K562 (cell line): ENCODE data around the gene MOB1B. TPM values are rescaled to one million over a fixed set of nuclear protein-coding genes. Genes with fewer than 3 reads are reported as not detected.

Experiments
- ATAC-seq: fragments of 200-7000 bp; cut with Tn5 transposase; 3 replicates; pipeline ENCODE4 v1.9.1; 2020; ENCODE audit warnings: moderate library complexity
- BruUV-seq: library from RNA; stranded (reverse); fragments of 400-500 nt; replicated peaks from 2 replicates; lab custom pipeline; 2021; lab: Mats Ljungman, UMichigan
- CTCF ChIA-PET: fragments of 300-600 bp; formaldehyde crosslinking; extraction: SDS; loops from one replicate; lab custom pipeline; 2021; ENCODE audit warnings: low intra/inter-chr PET ratio; lab: Yijun Ruan, JAX
- POLR2A ChIA-PET: fragments of 300-600, 350-650 bp; sonication (Branson Sonifier 250); formaldehyde crosslinking; extraction: SDS; loops from one replicate; lab custom pipeline; 2021; ENCODE audit warnings: antibody characterized with exemption, inconsistent platforms; lab: Yijun Ruan, JAX
- DNase-seq, 4 experiments: peaks; one replicate each; pipeline versions ENCODE4 v3.0.0 to v3.0.0-alpha.2; 2011 to 2018; ENCODE audit warnings: low spot score in 3 of 4, mixed read lengths in 3 of 4; ENCODE audit errors: extremely low read depth in 1 of 4
- FAIRE-seq: peaks from 2 replicates; lab custom pipeline; 2011; peaks lifted over from hg19 to GRCh38; lab: Jason Lieb, UNC
- H2AFZ ChIP-seq: 2 replicates; pipeline ENCODE4 v1.6.0; 2011; ENCODE audit warnings: low read depth, low read length, control low read depth, inconsistent platforms
- H3K27ac ChIP-seq: fragments of 200-600 bp; 3 replicates; pipeline ENCODE4 v1.8.0; 2011; ENCODE audit warnings: low read depth, mild to moderate bottlenecking, control low read depth, inconsistent platforms, low read length, moderate library complexity, mixed read lengths; ENCODE audit errors: extremely low read depth
- H3K27me3 ChIP-seq, 2 experiments: fragments of 300-600 bp in 1 of 2; 2 replicates in 1 of 2; 3 replicates in 1 of 2; pipeline versions ENCODE4 v1.6.0 to v1.8.0; 2011; ENCODE audit warnings: inconsistent platforms in 2 of 2, low read length in 2 of 2, mild to moderate bottlenecking in 1 of 2, mixed read lengths in 1 of 2, moderate library complexity in 1 of 2; ENCODE audit not compliant: control insufficient read depth in 2 of 2, insufficient read depth in 2 of 2
- H3K36me3 ChIP-seq: fragments of 300-600 bp; 3 replicates; pipeline ENCODE4 v1.8.0; 2011; ENCODE audit warnings: mild to moderate bottlenecking, low read length, inconsistent platforms; ENCODE audit not compliant: control insufficient read depth, insufficient read depth
- H3K4me1 ChIP-seq, 2 experiments: fragments of 200-600 bp in 1 of 2; replicated peaks in 1 of 2; 2 replicates in 1 of 2; 3 replicates in 1 of 2; pipeline versions ENCODE4 v1.5.1 to v1.8.0; 2011; ENCODE audit warnings: inconsistent platforms in 2 of 2, low read length in 2 of 2, mild to moderate bottlenecking in 1 of 2, mixed read lengths in 1 of 2, moderate library complexity in 1 of 2; ENCODE audit not compliant: control insufficient read depth in 2 of 2, insufficient read depth in 2 of 2
- H3K4me2 ChIP-seq: 2 replicates; pipeline ENCODE4 v1.6.1; 2011; ENCODE audit warnings: low read length, control low read depth, inconsistent platforms, mixed read lengths; ENCODE audit not compliant: insufficient read depth
- H3K4me3 ChIP-seq: fragments of 200-600 bp; sonication (generic), shearing (Covaris generic); 2 replicates; pipeline ENCODE4 v1.5.1; 2016; ENCODE audit warnings: control low read depth, inconsistent platforms
- H3K79me2 ChIP-seq: fragments of 200-600 bp; 3 replicates; pipeline ENCODE4 v1.8.0; 2011; ENCODE audit warnings: low read length, inconsistent platforms; ENCODE audit not compliant: control insufficient read depth, insufficient read depth
- H3K9ac ChIP-seq, 2 experiments: 2 replicates each; pipeline versions ENCODE4 v1.6.0 to v1.6.1; 2011; ENCODE audit warnings: low read depth in 2 of 2, low read length in 2 of 2, control low read depth in 1 of 2, inconsistent platforms in 1 of 2, mild to moderate bottlenecking in 1 of 2, mixed read lengths in 1 of 2; ENCODE audit not compliant: insufficient read depth in 1 of 2
- H3K9me1 ChIP-seq: one replicate; pipeline ENCODE4 v1.6.0; 2011; ENCODE audit warnings: inconsistent platforms, mild to moderate bottlenecking, low read length, moderate library complexity; ENCODE audit not compliant: control insufficient read depth, insufficient read depth
- H3K9me3 ChIP-seq: replicated peaks from 2 replicates; pipeline ENCODE4 v1.5.1; 2011; ENCODE audit warnings: low read depth, low read length, inconsistent platforms; ENCODE audit not compliant: control insufficient read depth, insufficient read depth
- H4K20me1 ChIP-seq: replicated peaks from 2 replicates; pipeline ENCODE4 v1.6.1; 2011; ENCODE audit warnings: low read length, inconsistent platforms, mixed read lengths; ENCODE audit not compliant: control insufficient read depth, insufficient read depth
- CBX1 ChIP-seq: sonication (generic); IDR thresholded peaks from 2 replicates; pipeline ENCODE4 v1.6.1; 2016; ENCODE audit warnings: antibody characterized with exemption, low read depth, mild to moderate bottlenecking
- DACH1 ChIP-seq: fragments of 450-650 bp; IDR thresholded peaks from 2 replicates; pipeline ENCODE4 v1.6.1; 2018; ENCODE audit not compliant: partially characterized antibody
- ELF4 ChIP-seq: fragments of 450-650 bp; formaldehyde crosslinking; IDR thresholded peaks from 2 replicates; pipeline ENCODE4 v1.4.0; 2022; ENCODE audit warnings: missing genetic modification characterization
- EP400 ChIP-seq: fragments of 450-650 bp; IDR thresholded peaks from 2 replicates; pipeline ENCODE4 v1.6.1; 2017; ENCODE audit warnings: antibody characterized with exemption, mild to moderate bottlenecking, moderate library complexity
- FOXA1 ChIP-seq: fragments of 450-650 bp; IDR thresholded peaks from 2 replicates; pipeline ENCODE4 v1.6.1; 2016; ENCODE audit warnings: mild to moderate bottlenecking, borderline replicate concordance
- MTA3 ChIP-seq: fragments of 450-650 bp; formaldehyde crosslinking; IDR thresholded peaks from 2 replicates; pipeline ENCODE4 v1.6.1; 2017; ENCODE audit warnings: mild to moderate bottlenecking, borderline replicate concordance
- POLR2A ChIP-seq: fragments of 450-650 bp; conservative IDR thresholded peaks from 2 replicates; pipeline ENCODE4 v1.6.1; 2016
- RBM17 ChIP-seq: fragments of 200-400 bp; formaldehyde crosslinking; IDR thresholded peaks from 2 replicates; pipeline ENCODE4 v1.6.1; 2017; ENCODE audit warnings: low read depth, mild to moderate bottlenecking, low read length, borderline replicate concordance
- THAP7 ChIP-seq: fragments of 250-450 bp; sonication (Bioruptor Pico); IDR thresholded peaks from 2 replicates; pipeline ENCODE4 v1.5.0; 2021
- ZBTB1 ChIP-seq: sonication (generic); formaldehyde crosslinking; IDR thresholded peaks from 2 replicates; pipeline ENCODE4 v1.8.1; 2023; ENCODE audit warnings: missing genetic modification reagents, low read depth, mild to moderate bottlenecking, borderline replicate concordance
- ZBTB5 ChIP-seq: fragments of 450-650 bp; IDR thresholded peaks from 2 replicates; pipeline ENCODE4 v1.6.1; 2017; ENCODE audit warnings: antibody characterized with exemption
- ZFP1 ChIP-seq: fragments of 450-650 bp; formaldehyde crosslinking; IDR thresholded peaks from 2 replicates; pipeline ENCODE4 v1.4.0; 2020; ENCODE audit warnings: mild to moderate bottlenecking, mixed read lengths
- ZNF174 ChIP-seq: fragments of 250-450 bp; sonication (Bioruptor Pico); IDR thresholded peaks from 2 replicates; pipeline ENCODE4 v1.4.0; 2020; ENCODE audit warnings: mild to moderate bottlenecking
- ZNF282 ChIP-seq: sonication (generic); formaldehyde crosslinking; IDR thresholded peaks from 2 replicates; pipeline ENCODE4 v1.8.1; 2023; ENCODE audit warnings: missing genetic modification reagents
- ZNF384 ChIP-seq: IDR thresholded peaks from 2 replicates; pipeline ENCODE4 v1.6.1; 2012; ENCODE audit warnings: low read depth, low read length, improper control_type of control experiment
- ZNF76 ChIP-seq: fragments of 250-450 bp; sonication (Bioruptor Pico); IDR thresholded peaks from 2 replicates; pipeline ENCODE4 v1.4.0; 2020; ENCODE audit warnings: mild to moderate bottlenecking, moderate library complexity, borderline replicate concordance
- ZSCAN32 ChIP-seq: fragments of 450-650 bp; formaldehyde crosslinking; IDR thresholded peaks from 2 replicates; pipeline ENCODE4 v1.4.0; 2020; ENCODE audit warnings: mild to moderate bottlenecking, moderate library complexity
- WGBS: fragments of 100-300 bp; shearing (Covaris generic); methylation state at CpG from one replicate; pipeline ENCODE4 v1.1.6; 2016; ENCODE audit warnings: low coverage, mixed read lengths; ENCODE audit not compliant: insufficient coverage; ENCODE audit errors: missing lambda C conversion rate; 5-methylcytosine and 5-hydroxymethylcytosine counted together
- in situ Hi-C: fragments of 300-500 bp; cut with MboI; formaldehyde crosslinking; loops from 4 replicates; pipeline ENCODE4 v1.15.0; 2018; ENCODE audit warnings: inconsistent platforms, mixed read lengths
- intact Hi-C: fragments of 100-400 bp; cut with micrococcal nuclease; formaldehyde crosslinking; loops from 2 replicates; pipeline ENCODE4 v1.14.2; 2022
- polyA plus RNA-seq, 8 experiments: library from polyadenylated mRNA; depleted of rRNA in 4 of 8; stranded (reverse) in 5 of 8; unstranded in 3 of 8; fragments of >200 nt; fragmentation: Nextera tagmentation in 2 of 8; fragmentation: Illumina TruSeq in 1 of 8; extraction: Ambion mirVana in 2 of 8; extraction: Trizol in 1 of 8; gene quantifications; 2 replicates each; pipeline versions ENCODE4 v1.2.1 to v1.2.3, GENCODE V29; 2011 to 2014; ENCODE audit warnings: inconsistent platforms in 1 of 8, missing spikeins in 1 of 8
- total RNA-seq, 7 experiments: library from RNA; depleted of rRNA in 6 of 7; stranded (reverse); fragments of >200 nt in 6 of 7; fragmentation: Illumina TruSeq in 2 of 7; extraction: Trizol in 2 of 7; gene quantifications; 2 replicates each; pipeline versions ENCODE4 v1.2.1 to v1.2.3, GENCODE V29; 2011 to 2021; ENCODE audit warnings: low replicate concordance in 1 of 7

Gene MOB1B
- total and polyA plus RNA-seq, 9 of the 15 experiments (the other 6 are each of a cell fraction or from before 2014, with no cell fraction given) = 8.4 to 37.8 (median 19.0) TPM

GRCh38 chr4:70858454-70858853 is 43.7 kb upstream of the MOB1B start:
- POLR2A ChIA-PET = interaction anchor here (0.6 to 1.3 kb wide), 2 partner anchors 19 to 46 kb away, joined by 3 read pairs; partner anchors contain the start of gene GRSF1
- intact Hi-C loops (no loop called here), in situ Hi-C loops (no loop called here)
- Histone ChIP-seq H3K27ac (no peak overlapping the region), H3K36me3 (no peaks in the 10 kb centered on the region), H3K4me3 (no peak overlapping the region), H3K9me1 (no peaks in the 10 kb centered on the region), H3K9me3 (no peaks in the 10 kb centered on the region), H4K20me1 (no peaks in the 10 kb centered on the region), H3K27me3 (no peaks in the 10 kb centered on the region), H2AFZ (no peak overlapping the region), H3K4me2 (no peak overlapping the region), H3K9ac (no peak overlapping the region), H3K4me1 (peaks cover 0 to 8% of the 10 kb centered on the region in 2 experiments; a peak in 2 of 5 replicates), H3K79me2 (no peaks in the 10 kb centered on the region)
- CTCF ChIA-PET = no interaction called here
- DNase-seq (no peak), ATAC-seq (no peak), FAIRE-seq (no peak)
- WGBS = 26% methylated on average over 4 of the region's 4 CpGs
- BruUV-seq = no TSS peak
- TF ChIP-seq ZNF384 = no peak
- no peak for TF ChIP-seq ZBTB5

- Histone ChIP-seq H3K9ac (no peak overlapping the region), H3K79me2 (no peaks in the 10 kb centered on the region), H3K36me3 (no peaks in the 10 kb centered on the region), H2AFZ (no peak overlapping the region), H3K9me3 (no peaks in the 10 kb centered on the region), H3K27ac (no peak overlapping the region), H3K4me1 (peaks cover 0 to 8% of the 10 kb centered on the region in 2 experiments; a peak in 2 of 5 replicates), H3K9me1 (no peaks in the 10 kb centered on the region), H3K4me3 (no peak overlapping the region), H3K4me2 (no peak overlapping the region), H4K20me1 (no peaks in the 10 kb centered on the region), H3K27me3 (no peaks in the 10 kb centered on the region)
- DNase-seq (no peak), FAIRE-seq (no peak), ATAC-seq (no peak)
- BruUV-seq = no TSS peak
- POLR2A ChIA-PET = interaction anchor here (1.3 kb wide), 1 partner anchor 20 kb away, joined by 3 read pairs; the partner anchor contains the start of gene GRSF1
- CTCF ChIA-PET = no interaction called here
- intact Hi-C loops = no loop called here
- in situ Hi-C loops = no loop called here
- WGBS = 5% methylated on average over 1 of the region's 1 CpG
- TF ChIP-seq CBX1 (no peak), POLR2A (no peak), ZNF76 (CRISPR knock-in tag) (no peak), ZSCAN32 (no peak), FOXA1 (no peak), ELF4 (CRISPR knock-in tag) (no peak), ZBTB1 (no peak), ZFP1 (CRISPR knock-in tag) (no peak), ZNF282 (no peak), ZNF174 (no peak), RBM17 (no peak), DACH1 (no peak), MTA3 (no peak), THAP7 (CRISPR knock-in tag) (no peak), EP400 (no peak)
Measured at GRCh38 chr4:70859066-70859465, 43.1 kb upstream of the MOB1B start.
